K562 (cell line): ENCODE measurements around the gene IMPDH2. TPM values are rescaled to one million over a fixed set of nuclear protein-coding genes. Genes with fewer than 3 reads are reported as not detected.

Experiments
- ATAC-seq: fragments of 200-7000 bp; cut with Tn5 transposase; 3 replicates; pipeline ENCODE4 v1.9.1; 2020; ENCODE audit warnings: moderate library complexity
- BruUV-seq: library from RNA; stranded (reverse); fragments of 400-500 nt; replicated peaks from 2 replicates; lab custom pipeline; 2021; lab: Mats Ljungman, UMichigan
- CTCF ChIA-PET: fragments of 300-600 bp; formaldehyde crosslinking; extraction: SDS; loops from one replicate; lab custom pipeline; 2021; ENCODE audit warnings: low intra/inter-chr PET ratio; lab: Yijun Ruan, JAX
- POLR2A ChIA-PET: fragments of 300-600, 350-650 bp; sonication (Branson Sonifier 250); formaldehyde crosslinking; extraction: SDS; loops from one replicate; lab custom pipeline; 2021; ENCODE audit warnings: antibody characterized with exemption, inconsistent platforms; lab: Yijun Ruan, JAX
- DNase-seq, 4 experiments: peaks; one replicate each; pipeline versions ENCODE4 v3.0.0 to v3.0.0-alpha.2; 2011 to 2018; ENCODE audit warnings: low spot score in 3 of 4, mixed read lengths in 3 of 4; ENCODE audit errors: extremely low read depth in 1 of 4
- FAIRE-seq: peaks from 2 replicates; lab custom pipeline; 2011; peaks lifted over from hg19 to GRCh38; lab: Jason Lieb, UNC
- H2AFZ ChIP-seq: 2 replicates; pipeline ENCODE4 v1.6.0; 2011; ENCODE audit warnings: low read depth, low read length, control low read depth, inconsistent platforms
- H3K27ac ChIP-seq: fragments of 200-600 bp; 3 replicates; pipeline ENCODE4 v1.8.0; 2011; ENCODE audit warnings: low read depth, mild to moderate bottlenecking, control low read depth, inconsistent platforms, low read length, moderate library complexity, mixed read lengths; ENCODE audit errors: extremely low read depth
- H3K27me3 ChIP-seq, 2 experiments: fragments of 300-600 bp in 1 of 2; 2 replicates in 1 of 2; 3 replicates in 1 of 2; pipeline versions ENCODE4 v1.6.0 to v1.8.0; 2011; ENCODE audit warnings: inconsistent platforms in 2 of 2, low read length in 2 of 2, mild to moderate bottlenecking in 1 of 2, mixed read lengths in 1 of 2, moderate library complexity in 1 of 2; ENCODE audit not compliant: control insufficient read depth in 2 of 2, insufficient read depth in 2 of 2
- H3K36me3 ChIP-seq: fragments of 300-600 bp; 3 replicates; pipeline ENCODE4 v1.8.0; 2011; ENCODE audit warnings: mild to moderate bottlenecking, low read length, inconsistent platforms; ENCODE audit not compliant: control insufficient read depth, insufficient read depth
- H3K4me1 ChIP-seq, 2 experiments: fragments of 200-600 bp in 1 of 2; replicated peaks in 1 of 2; 2 replicates in 1 of 2; 3 replicates in 1 of 2; pipeline versions ENCODE4 v1.5.1 to v1.8.0; 2011; ENCODE audit warnings: inconsistent platforms in 2 of 2, low read length in 2 of 2, mild to moderate bottlenecking in 1 of 2, mixed read lengths in 1 of 2, moderate library complexity in 1 of 2; ENCODE audit not compliant: control insufficient read depth in 2 of 2, insufficient read depth in 2 of 2
- H3K4me2 ChIP-seq: 2 replicates; pipeline ENCODE4 v1.6.1; 2011; ENCODE audit warnings: low read length, control low read depth, inconsistent platforms, mixed read lengths; ENCODE audit not compliant: insufficient read depth
- H3K4me3 ChIP-seq: fragments of 200-600 bp; sonication (generic), shearing (Covaris generic); 2 replicates; pipeline ENCODE4 v1.5.1; 2016; ENCODE audit warnings: control low read depth, inconsistent platforms
- H3K79me2 ChIP-seq: fragments of 200-600 bp; 3 replicates; pipeline ENCODE4 v1.8.0; 2011; ENCODE audit warnings: low read length, inconsistent platforms; ENCODE audit not compliant: control insufficient read depth, insufficient read depth
- H3K9ac ChIP-seq, 2 experiments: 2 replicates each; pipeline versions ENCODE4 v1.6.0 to v1.6.1; 2011; ENCODE audit warnings: low read depth in 2 of 2, low read length in 2 of 2, control low read depth in 1 of 2, inconsistent platforms in 1 of 2, mild to moderate bottlenecking in 1 of 2, mixed read lengths in 1 of 2; ENCODE audit not compliant: insufficient read depth in 1 of 2
- H3K9me1 ChIP-seq: one replicate; pipeline ENCODE4 v1.6.0; 2011; ENCODE audit warnings: inconsistent platforms, mild to moderate bottlenecking, low read length, moderate library complexity; ENCODE audit not compliant: control insufficient read depth, insufficient read depth
- H3K9me3 ChIP-seq: replicated peaks from 2 replicates; pipeline ENCODE4 v1.5.1; 2011; ENCODE audit warnings: low read depth, low read length, inconsistent platforms; ENCODE audit not compliant: control insufficient read depth, insufficient read depth
- H4K20me1 ChIP-seq: replicated peaks from 2 replicates; pipeline ENCODE4 v1.6.1; 2011; ENCODE audit warnings: low read length, inconsistent platforms, mixed read lengths; ENCODE audit not compliant: control insufficient read depth, insufficient read depth
- GTF2E2 ChIP-seq: fragments of 200-800 bp; sonication (Bioruptor generic); IDR thresholded peaks from 2 replicates; pipeline ENCODE4 v1.6.1; 2016; ENCODE audit warnings: missing genetic modification characterization, missing compliant biosample characterization
- MEF2D ChIP-seq: conservative IDR thresholded peaks from 2 replicates; pipeline ENCODE4 v1.6.1; 2016; ENCODE audit warnings: low read depth, missing genetic modification characterization, missing compliant biosample characterization
- ZNF57 ChIP-seq: fragments of 450-650 bp; formaldehyde crosslinking; IDR thresholded peaks from 2 replicates; pipeline ENCODE4 v1.4.0; 2020; ENCODE audit warnings: mild to moderate bottlenecking, moderate library complexity
- ZNF785 ChIP-seq: fragments of 250-450 bp; sonication (Bioruptor Pico); IDR thresholded peaks from 2 replicates; pipeline ENCODE4 v1.4.0; 2020; ENCODE audit warnings: mild to moderate bottlenecking
- ZNF79 ChIP-seq: fragments of 250-450 bp; sonication (Bioruptor Pico); IDR thresholded peaks from 2 replicates; pipeline ENCODE4 v1.4.0; 2020; ENCODE audit warnings: low read depth, mild to moderate bottlenecking, moderate library complexity
- WGBS: fragments of 100-300 bp; shearing (Covaris generic); methylation state at CpG from one replicate; pipeline ENCODE4 v1.1.6; 2016; ENCODE audit warnings: low coverage, mixed read lengths; ENCODE audit not compliant: insufficient coverage; ENCODE audit errors: missing lambda C conversion rate; 5-methylcytosine and 5-hydroxymethylcytosine counted together
- in situ Hi-C: fragments of 300-500 bp; cut with MboI; formaldehyde crosslinking; loops from 4 replicates; pipeline ENCODE4 v1.15.0; 2018; ENCODE audit warnings: inconsistent platforms, mixed read lengths
- intact Hi-C: fragments of 100-400 bp; cut with micrococcal nuclease; formaldehyde crosslinking; loops from 2 replicates; pipeline ENCODE4 v1.14.2; 2022
- polyA plus RNA-seq, 8 experiments: library from polyadenylated mRNA; depleted of rRNA in 4 of 8; stranded (reverse) in 5 of 8; unstranded in 3 of 8; fragments of >200 nt; fragmentation: Nextera tagmentation in 2 of 8; fragmentation: Illumina TruSeq in 1 of 8; extraction: Ambion mirVana in 2 of 8; extraction: Trizol in 1 of 8; gene quantifications; 2 replicates each; pipeline versions ENCODE4 v1.2.1 to v1.2.3, GENCODE V29; 2011 to 2014; ENCODE audit warnings: inconsistent platforms in 1 of 8, missing spikeins in 1 of 8
- total RNA-seq, 7 experiments: library from RNA; depleted of rRNA in 6 of 7; stranded (reverse); fragments of >200 nt in 6 of 7; fragmentation: Illumina TruSeq in 2 of 7; extraction: Trizol in 2 of 7; gene quantifications; 2 replicates each; pipeline versions ENCODE4 v1.2.1 to v1.2.3, GENCODE V29; 2011 to 2021; ENCODE audit warnings: low replicate concordance in 1 of 7
- TF ChIP-seq, protein P1 (sequence below): fragments of 450-650 bp; formaldehyde crosslinking; IDR thresholded peaks from 2 replicates; pipeline ENCODE4 v1.4.0; 2020; ENCODE audit warnings: mild to moderate bottlenecking, moderate library complexity
- TF ChIP-seq, protein P2 (sequence below), 2 experiments: fragments of 150-350 bp in 1 of 2; IDR thresholded peaks; 2 replicates each; pipeline ENCODE4 v1.6.1; 2012 to 2016; ENCODE audit warnings: low read depth in 2 of 2, low read length in 2 of 2, mild to moderate bottlenecking in 1 of 2, moderate library complexity in 1 of 2
- TF ChIP-seq, protein P3 (sequence below): fragments of 250-450 bp; sonication (Bioruptor Pico); IDR thresholded peaks from 2 replicates; pipeline ENCODE4 v1.9.0; 2021; ENCODE audit warnings: mild to moderate bottlenecking
- TF ChIP-seq, protein P4 (sequence below): IDR thresholded peaks from 3 replicates; pipeline ENCODE4 v1.6.1; 2011; ENCODE audit warnings: borderline replicate concordance, mild to moderate bottlenecking, moderate library complexity; ENCODE audit not compliant: insufficient read length; ENCODE audit errors: extremely low read depth

IMPDH2 gene
- total and polyA plus RNA-seq, 9 of the 15 experiments (the other 6 are each of a cell fraction or from before 2014, with no cell fraction given) = 318 to 507 (median 366) TPM

DNA sequence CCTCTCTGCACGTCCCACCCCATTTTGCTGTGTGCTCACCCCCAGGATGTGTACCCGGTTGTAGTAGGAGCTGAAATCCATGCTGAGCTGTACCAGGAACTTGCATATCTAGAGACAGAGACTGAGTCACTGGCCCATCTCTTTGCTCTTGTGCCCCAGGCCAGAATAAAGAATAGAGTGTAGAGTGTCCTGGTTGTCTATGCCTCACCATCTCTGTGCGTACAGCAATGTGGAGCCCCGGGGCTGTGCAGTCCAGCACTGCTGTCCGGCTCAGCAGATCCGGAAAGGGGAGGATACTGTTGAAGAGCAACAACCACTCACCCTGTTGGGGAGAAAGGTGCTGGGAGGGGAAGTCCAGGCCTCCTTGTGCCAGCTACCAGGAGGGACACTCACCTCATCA is 13.4 kb downstream of the IMPDH2 start:
- Histone ChIP-seq H3K9me3 (no peaks in the 10 kb centered on the region), H2AFZ (no peak overlapping the region), H3K4me2 (no peak overlapping the region), H3K9ac (no peak overlapping the region), H3K9me1 (peaks cover 8% of the 10 kb centered on the region), H3K27me3 (no peaks in the 10 kb centered on the region), H3K4me3 (no peak overlapping the region), H3K79me2 (peaks cover 55% of the 10 kb centered on the region), H4K20me1 (peaks cover 20% of the 10 kb centered on the region; the same call in 1 of the 2 replicates), H3K4me1 (peaks cover 8 to 39% of the 10 kb centered on the region in 2 experiments; a peak in 4 of 5 replicates), H3K27ac (no peak overlapping the region), H3K36me3 (peaks cover 52% of the 10 kb centered on the region; the same call in 2 of the 3 replicates)
- CTCF ChIA-PET = no interaction called here
- intact Hi-C loops = loop anchor here (2.0 kb wide), 1 partner anchor 27 kb away; no protein-coding TSS in a partner anchor
- in situ Hi-C loops = no loop called here
- BruUV-seq = no TSS peak
- POLR2A ChIA-PET = no interaction called here
- WGBS = 86% methylated on average over 6 of the region's 6 CpGs
- DNase-seq (no peak), FAIRE-seq (no peak), ATAC-seq (no peak)
- no peak for TF ChIP-seq ZNF57 (CRISPR knock-in tag)
- TF ChIP-seq GTF2E2 (tag) = no peak
- no peak for TF ChIP-seq ZNF785 (CRISPR knock-in tag)
- TF ChIP-seq ZNF79 (CRISPR knock-in tag) = no peak
- TF ChIP-seq, protein P1, sequence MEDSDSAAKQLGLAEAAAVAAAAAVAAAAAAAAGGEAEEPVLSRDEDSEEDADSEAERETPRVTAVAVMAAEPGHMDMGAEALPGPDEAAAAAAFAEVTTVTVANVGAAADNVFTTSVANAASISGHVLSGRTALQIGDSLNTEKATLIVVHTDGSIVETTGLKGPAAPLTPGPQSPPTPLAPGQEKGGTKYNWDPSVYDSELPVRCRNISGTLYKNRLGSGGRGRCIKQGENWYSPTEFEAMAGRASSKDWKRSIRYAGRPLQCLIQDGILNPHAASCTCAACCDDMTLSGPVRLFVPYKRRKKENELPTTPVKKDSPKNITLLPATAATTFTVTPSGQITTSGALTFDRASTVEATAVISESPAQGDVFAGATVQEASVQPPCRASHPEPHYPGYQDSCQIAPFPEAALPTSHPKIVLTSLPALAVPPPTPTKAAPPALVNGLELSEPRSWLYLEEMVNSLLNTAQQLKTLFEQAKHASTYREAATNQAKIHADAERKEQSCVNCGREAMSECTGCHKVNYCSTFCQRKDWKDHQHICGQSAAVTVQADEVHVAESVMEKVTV (CRISPR knock-in tag) = no peak
- TF ChIP-seq, protein P2, sequence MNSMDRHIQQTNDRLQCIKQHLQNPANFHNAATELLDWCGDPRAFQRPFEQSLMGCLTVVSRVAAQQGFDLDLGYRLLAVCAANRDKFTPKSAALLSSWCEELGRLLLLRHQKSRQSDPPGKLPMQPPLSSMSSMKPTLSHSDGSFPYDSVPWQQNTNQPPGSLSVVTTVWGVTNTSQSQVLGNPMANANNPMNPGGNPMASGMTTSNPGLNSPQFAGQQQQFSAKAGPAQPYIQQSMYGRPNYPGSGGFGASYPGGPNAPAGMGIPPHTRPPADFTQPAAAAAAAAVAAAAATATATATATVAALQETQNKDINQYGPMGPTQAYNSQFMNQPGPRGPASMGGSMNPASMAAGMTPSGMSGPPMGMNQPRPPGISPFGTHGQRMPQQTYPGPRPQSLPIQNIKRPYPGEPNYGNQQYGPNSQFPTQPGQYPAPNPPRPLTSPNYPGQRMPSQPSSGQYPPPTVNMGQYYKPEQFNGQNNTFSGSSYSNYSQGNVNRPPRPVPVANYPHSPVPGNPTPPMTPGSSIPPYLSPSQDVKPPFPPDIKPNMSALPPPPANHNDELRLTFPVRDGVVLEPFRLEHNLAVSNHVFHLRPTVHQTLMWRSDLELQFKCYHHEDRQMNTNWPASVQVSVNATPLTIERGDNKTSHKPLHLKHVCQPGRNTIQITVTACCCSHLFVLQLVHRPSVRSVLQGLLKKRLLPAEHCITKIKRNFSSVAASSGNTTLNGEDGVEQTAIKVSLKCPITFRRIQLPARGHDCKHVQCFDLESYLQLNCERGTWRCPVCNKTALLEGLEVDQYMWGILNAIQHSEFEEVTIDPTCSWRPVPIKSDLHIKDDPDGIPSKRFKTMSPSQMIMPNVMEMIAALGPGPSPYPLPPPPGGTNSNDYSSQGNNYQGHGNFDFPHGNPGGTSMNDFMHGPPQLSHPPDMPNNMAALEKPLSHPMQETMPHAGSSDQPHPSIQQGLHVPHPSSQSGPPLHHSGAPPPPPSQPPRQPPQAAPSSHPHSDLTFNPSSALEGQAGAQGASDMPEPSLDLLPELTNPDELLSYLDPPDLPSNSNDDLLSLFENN (IDR thresholded peaks at IDR 0.05; ENCODE audit: low read depth in 2 of 2, low read length in 2 of 2) = no peak
- no peak for TF ChIP-seq MEF2D
- TF ChIP-seq, protein P3, sequence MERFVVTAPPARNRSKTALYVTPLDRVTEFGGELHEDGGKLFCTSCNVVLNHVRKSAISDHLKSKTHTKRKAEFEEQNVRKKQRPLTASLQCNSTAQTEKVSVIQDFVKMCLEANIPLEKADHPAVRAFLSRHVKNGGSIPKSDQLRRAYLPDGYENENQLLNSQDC (CRISPR knock-in tag) = no peak
- TF ChIP-seq, protein P4, sequence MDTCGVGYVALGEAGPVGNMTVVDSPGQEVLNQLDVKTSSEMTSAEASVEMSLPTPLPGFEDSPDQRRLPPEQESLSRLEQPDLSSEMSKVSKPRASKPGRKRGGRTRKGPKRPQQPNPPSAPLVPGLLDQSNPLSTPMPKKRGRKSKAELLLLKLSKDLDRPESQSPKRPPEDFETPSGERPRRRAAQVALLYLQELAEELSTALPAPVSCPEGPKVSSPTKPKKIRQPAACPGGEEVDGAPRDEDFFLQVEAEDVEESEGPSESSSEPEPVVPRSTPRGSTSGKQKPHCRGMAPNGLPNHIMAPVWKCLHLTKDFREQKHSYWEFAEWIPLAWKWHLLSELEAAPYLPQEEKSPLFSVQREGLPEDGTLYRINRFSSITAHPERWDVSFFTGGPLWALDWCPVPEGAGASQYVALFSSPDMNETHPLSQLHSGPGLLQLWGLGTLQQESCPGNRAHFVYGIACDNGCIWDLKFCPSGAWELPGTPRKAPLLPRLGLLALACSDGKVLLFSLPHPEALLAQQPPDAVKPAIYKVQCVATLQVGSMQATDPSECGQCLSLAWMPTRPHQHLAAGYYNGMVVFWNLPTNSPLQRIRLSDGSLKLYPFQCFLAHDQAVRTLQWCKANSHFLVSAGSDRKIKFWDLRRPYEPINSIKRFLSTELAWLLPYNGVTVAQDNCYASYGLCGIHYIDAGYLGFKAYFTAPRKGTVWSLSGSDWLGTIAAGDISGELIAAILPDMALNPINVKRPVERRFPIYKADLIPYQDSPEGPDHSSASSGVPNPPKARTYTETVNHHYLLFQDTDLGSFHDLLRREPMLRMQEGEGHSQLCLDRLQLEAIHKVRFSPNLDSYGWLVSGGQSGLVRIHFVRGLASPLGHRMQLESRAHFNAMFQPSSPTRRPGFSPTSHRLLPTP = no peak
- TF ChIP-seq, all 486 proteins: peak for 0
